Gastrocnemius medialis (tissue), 4 donors: Measurements from ENCODE around the gene CPPED1.

Source experiments
- POLR2A ChIP-seq, 2 donors: fragments of 450-650 bp; IDR thresholded peaks; one replicate each; pipeline ENCODE4 v1.6.1; 2017; ENCODE audit warnings: antibody characterized with exemption in 2 of 2, mild to moderate bottlenecking in 2 of 2, moderate library complexity in 2 of 2
- TF ChIP-seq, protein P1 (sequence below), 5 experiments: fragments of 450-650 bp in 3 of 5; fragments of 200-600 bp in 2 of 5; sonication (generic) in 2 of 5; IDR thresholded peaks in 4 of 5; conservative IDR thresholded peaks in 1 of 5; 1 replicate in 4 of 5; 2 replicates in 1 of 5; pipeline ENCODE4 v1.5.1; 2016 to 2019; ENCODE audit warnings: antibody characterized with exemption in 5 of 5, mild to moderate bottlenecking in 3 of 5, moderate library complexity in 3 of 5

DNA sequence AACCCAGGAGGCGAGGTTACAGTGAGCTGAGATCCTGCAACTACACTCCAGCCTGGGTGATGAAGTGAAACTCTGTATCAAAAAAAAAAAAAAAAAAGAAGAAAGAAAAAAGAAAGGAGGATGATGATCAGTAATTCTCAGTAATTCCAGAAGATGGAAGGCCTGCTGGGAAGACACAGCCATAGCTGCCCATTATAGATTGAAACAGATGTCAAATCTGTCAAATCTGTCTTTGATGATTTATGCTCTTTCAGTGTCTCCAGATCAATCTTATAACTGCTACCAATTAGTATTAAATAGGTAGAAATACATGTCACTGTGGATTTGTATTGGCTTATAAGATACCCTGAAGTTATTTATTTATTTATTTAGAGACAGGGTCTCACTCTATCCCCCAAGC, 42.9 kb upstream of the CPPED1 start:
- no peak for TF ChIP-seq POLR2A (IDR thresholded peaks at IDR 0.05)
- TF ChIP-seq, protein P1, sequence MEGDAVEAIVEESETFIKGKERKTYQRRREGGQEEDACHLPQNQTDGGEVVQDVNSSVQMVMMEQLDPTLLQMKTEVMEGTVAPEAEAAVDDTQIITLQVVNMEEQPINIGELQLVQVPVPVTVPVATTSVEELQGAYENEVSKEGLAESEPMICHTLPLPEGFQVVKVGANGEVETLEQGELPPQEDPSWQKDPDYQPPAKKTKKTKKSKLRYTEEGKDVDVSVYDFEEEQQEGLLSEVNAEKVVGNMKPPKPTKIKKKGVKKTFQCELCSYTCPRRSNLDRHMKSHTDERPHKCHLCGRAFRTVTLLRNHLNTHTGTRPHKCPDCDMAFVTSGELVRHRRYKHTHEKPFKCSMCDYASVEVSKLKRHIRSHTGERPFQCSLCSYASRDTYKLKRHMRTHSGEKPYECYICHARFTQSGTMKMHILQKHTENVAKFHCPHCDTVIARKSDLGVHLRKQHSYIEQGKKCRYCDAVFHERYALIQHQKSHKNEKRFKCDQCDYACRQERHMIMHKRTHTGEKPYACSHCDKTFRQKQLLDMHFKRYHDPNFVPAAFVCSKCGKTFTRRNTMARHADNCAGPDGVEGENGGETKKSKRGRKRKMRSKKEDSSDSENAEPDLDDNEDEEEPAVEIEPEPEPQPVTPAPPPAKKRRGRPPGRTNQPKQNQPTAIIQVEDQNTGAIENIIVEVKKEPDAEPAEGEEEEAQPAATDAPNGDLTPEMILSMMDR (IDR thresholded peaks at IDR 0.05 in 4 of 5, conservative IDR thresholded peaks at IDR 0.05 in 1 of 5) = no peak
